NCI-H345 treated with DMSO at 0.1 percent for 48 hours (cell line): ENCODE measurements around the gene CNPY2.
"Not testable (repeated sequence)": the region's sequence is repeated elsewhere in the genome, so short reads cannot be mapped to it uniquely, and the experiment has no call there.

ENCODE experiments used
- DNase-seq: peaks from one replicate; lab custom pipeline; 2025; ENCODE audit not compliant: unreplicated experiment; lab: John Stamatoyannopoulos, UW

CNPY2 gene

GRCh38 chr12:56298828-56299227 is 17.0 kb downstream of the CNPY2 start:
- no peak for DNase-seq

DNA sequence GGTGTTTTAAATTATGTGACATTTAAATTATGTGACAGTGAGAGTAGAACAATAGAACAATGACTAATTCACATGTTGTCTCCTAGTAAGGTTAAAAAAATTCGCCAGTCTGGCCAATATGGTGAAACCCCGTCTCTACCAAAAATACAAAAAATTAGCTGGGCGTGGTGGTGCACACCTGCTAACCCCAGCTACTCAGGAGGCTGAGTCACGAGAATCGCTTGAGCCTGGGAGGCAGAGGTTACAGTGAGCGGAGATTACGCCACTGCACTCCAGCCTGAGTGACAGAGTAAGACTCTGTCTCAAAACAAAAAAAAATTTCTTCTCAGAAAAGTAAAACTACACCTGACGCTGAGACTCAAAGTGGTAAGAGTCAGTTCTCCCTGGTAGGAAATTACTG is 18.4 kb downstream of the CNPY2 start:
- DNase-seq, result no peak

GRCh38 chr12:56296295-56296694 is 19.5 kb downstream of the CNPY2 start:
- no peak for DNase-seq

DNA sequence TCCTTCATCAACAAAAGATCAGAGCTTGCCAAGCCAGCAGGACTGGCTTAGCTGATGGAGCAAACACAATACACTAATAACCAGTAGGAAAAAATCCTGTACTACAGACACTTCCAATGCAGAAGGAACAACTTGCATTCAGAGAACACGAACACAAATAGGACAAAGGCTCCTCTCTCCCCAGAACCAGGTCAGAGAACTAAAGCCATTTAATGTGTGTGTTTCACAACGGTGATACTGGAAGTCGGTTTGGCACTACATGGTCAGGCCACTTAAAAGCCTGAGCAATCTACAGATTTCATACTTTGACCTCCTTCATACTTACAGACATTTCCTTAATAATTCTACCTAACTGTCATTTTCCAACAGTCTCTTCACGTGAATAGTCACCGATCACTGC is 22.0 kb downstream of the CNPY2 start:
- DNase-seq, result no peak

GRCh38 chr12:56288705-56289387 is 26.9 kb downstream of the CNPY2 start:
- DNase-seq, result no peak

GRCh38 chr12:56286044-56286830 is 29.6 kb downstream of the CNPY2 start:
- DNase-seq, result no peak

GRCh38 chr12:56284263-56284662 is 31.5 kb downstream of the CNPY2 start:
- not testable (repeated sequence) for DNase-seq

GRCh38 chr12:56282579-56282978 is 33.2 kb downstream of the CNPY2 start:
- no peak for DNase-seq

DNA sequence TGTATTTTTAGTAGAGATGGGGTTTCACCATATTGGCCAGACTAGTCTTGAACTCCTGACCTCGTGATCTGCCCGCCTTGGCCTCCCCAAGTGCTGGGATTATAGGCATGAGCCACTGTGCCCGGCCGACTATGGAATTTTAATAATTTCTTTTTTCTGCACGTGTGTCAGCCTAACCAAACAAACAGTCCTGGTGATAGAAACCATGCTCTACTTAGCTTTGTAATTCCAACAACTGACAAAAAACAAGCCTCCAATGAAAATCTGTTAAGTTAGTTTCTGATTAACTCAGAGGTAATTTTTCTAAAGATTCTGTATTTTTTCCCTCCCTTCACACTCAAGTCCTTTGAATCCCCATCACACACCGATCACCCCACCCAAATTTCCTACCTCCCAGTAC is 33.8 kb downstream of the CNPY2 start:
- no peak for DNase-seq

GRCh38 chr12:56280849-56281248 is 34.9 kb downstream of the CNPY2 start:
- DNase-seq, result no peak

- no peak for DNase-seq
These were observed 36.9 kb downstream of the CNPY2 start for GRCh38 chr12:56278905-56279304.

DNA sequence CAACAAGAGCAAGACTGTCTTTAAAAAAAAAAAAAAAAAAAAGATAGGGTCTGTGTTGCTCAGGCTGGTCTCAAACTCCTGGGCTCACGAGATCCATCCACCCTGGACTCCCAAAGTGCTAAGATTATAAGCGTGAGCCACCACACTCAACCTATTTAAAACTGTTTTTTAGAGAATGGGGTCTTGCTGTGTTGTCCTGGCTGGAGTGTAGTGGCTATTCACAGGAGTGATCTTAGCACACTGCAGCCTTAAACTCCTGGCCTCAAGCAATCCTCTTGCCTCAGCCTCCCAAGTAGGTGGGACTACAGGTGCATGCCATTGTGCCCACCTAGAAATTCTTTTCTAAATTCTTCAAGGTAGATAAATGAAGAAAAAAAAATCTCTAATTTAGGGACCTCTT is 41.5 kb downstream of the CNPY2 start:
- no peak for DNase-seq

DNA sequence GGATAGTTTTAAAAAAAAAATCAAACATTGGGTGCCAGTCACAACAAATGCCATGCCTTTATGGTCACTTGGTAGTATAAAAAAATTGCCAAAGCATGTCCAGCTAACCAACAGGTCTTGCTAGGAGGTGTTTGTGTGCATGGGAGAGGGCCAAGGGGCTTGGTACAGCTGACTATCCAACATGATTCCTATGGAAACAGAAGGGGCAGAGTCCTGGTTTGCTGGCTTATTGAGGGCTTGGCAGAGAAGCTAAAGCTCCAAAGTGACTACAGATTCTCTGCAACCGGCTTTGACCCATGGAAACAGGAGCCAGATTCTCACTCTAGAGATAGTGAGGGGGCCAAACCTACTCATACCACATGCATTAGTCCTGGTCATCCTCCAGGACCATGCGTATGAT is 43.3 kb downstream of the CNPY2 start:
- DNase-seq, result not testable (repeated sequence)

DNA sequence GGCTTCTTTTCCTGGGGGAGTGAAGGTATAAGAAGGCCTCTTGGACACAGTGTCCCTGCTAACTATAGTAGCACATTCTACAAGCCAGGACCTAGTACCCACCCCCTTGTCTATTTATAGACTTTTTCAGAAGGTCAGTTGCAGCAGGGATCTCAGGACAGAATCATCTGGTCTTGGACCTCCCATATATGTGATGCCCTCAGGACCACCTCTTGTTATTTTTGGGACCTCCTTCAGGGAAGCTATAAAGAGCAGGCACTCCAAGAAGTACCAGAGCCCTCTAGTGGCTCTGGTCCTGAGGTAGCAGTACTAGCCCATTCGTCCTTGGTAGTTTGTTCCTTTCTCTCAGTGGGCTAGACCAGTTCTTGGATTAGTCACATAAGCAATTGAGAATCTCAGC is 44.8 kb downstream of the CNPY2 start:
- DNase-seq, result no peak

GRCh38 chr12:56267443-56268071 is 48.2 kb downstream of the CNPY2 start:
- DNase-seq, result no peak

GRCh38 chr12:56266693-56267442 is 48.9 kb downstream of the CNPY2 start, which contains the start of gene COQ10A:
COQ10A (plus strand) TSS chr12:56266942; CDS start chr12:56267119, 177 bp downstream.
- DNase-seq, result peak; percentile 82

DNA sequence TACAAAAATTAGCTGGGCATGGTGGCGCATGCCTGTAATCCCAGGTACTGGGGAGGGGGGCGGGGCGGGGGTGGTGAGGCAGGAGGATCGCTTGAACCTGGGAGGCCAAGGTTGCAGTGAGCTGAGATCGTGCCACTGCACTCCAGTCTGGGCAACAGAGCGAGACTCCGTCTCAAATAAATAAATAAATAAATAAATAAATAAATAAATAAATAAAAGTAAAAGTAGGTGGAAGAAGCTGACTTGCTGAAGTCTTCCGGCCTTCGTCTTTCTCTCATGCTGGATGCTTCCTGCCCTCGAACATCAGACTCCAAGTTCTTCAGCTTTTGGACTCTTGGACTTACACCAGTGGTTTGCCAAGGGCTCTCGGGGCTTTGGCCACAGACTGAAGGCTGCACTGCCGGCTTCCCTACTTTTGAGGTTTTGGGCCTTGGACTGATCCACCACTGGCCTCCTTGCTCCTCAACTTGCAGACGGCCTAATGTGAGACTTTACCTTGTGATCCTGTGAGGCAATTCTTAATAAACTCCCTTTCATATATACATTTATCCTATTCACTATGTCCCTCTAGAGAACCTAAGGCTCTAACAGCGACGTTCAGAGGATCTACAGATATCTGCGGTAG is 49.6 kb downstream of the CNPY2 start:
- not testable (repeated sequence) for DNase-seq

GRCh38 chr12:56262955-56263354 is 52.8 kb downstream of the CNPY2 start:
- not testable (repeated sequence) for DNase-seq

- no peak for DNase-seq
These were observed 54.1 kb downstream of the CNPY2 start for GRCh38 chr12:56261503-56262232.

DNA sequence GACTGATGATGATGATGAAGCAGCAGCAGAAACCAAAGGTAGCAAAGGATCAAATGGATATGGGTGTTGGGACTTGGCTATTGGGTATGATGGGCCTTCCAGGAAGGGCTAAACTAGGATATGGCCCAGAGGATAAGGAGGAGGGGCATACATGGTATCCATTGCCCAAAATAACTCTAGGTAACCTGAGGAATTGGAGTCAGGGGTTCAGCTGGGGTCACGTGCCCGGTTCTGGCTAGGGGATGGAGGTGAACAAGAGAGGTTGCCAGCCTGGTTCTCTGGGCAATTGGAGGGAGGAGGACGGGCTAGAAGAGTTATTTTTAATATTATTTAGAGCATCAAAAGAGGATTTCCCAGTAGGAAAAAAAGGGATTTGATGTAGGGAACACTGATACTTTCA is 54.9 kb downstream of the CNPY2 start:
- no peak for DNase-seq
